ENCODE results near the gene HSPBAP1.

DNA sequence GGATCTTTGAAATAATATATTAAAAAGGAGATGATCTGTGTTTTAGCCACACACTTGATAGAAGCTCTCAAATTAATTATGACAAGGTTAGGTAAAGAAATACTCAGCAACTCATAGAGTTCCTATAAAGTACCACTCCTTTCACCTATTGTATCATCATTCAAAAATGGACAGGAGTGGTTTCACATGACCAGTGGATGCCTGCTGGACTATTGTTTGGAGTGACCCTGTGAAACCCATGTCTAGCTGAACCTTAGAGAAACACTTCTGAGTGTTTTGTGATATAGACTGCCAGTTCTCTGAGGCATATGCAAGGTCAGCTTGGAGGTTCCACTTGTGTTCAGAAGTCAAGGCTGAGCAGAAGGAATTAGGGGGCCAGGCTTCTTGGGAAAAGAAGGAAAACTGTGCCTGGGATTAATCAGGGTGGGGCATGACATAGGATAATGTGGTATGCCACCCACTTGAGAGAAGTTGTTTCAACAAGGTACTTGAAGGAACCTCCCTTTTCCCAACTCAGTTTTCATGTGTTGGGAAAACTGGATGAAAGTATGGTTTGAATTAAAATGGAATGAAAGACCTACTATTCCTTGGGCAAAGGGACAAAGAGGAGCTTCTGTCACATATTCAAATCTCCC, 97.6 kb downstream of the HSPBAP1 start:
- TF ChIP-seq, protein P1, sequence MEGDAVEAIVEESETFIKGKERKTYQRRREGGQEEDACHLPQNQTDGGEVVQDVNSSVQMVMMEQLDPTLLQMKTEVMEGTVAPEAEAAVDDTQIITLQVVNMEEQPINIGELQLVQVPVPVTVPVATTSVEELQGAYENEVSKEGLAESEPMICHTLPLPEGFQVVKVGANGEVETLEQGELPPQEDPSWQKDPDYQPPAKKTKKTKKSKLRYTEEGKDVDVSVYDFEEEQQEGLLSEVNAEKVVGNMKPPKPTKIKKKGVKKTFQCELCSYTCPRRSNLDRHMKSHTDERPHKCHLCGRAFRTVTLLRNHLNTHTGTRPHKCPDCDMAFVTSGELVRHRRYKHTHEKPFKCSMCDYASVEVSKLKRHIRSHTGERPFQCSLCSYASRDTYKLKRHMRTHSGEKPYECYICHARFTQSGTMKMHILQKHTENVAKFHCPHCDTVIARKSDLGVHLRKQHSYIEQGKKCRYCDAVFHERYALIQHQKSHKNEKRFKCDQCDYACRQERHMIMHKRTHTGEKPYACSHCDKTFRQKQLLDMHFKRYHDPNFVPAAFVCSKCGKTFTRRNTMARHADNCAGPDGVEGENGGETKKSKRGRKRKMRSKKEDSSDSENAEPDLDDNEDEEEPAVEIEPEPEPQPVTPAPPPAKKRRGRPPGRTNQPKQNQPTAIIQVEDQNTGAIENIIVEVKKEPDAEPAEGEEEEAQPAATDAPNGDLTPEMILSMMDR (conservative IDR thresholded peaks at IDR 0.05): no peak
- TF ChIP-seq ZFX (IDR thresholded peaks at IDR 0.05): no peak

All from C4-2B (cell line).